Measurements from ENCODE around the gene FOXJ1. TPM values are rescaled to one million over a fixed set of nuclear protein-coding genes. Genes with fewer than 3 reads are reported as not detected.

The FOXJ1 gene
- total RNA-seq, 1 donor from 2014 or later: 2.1 TPM

DNA sequence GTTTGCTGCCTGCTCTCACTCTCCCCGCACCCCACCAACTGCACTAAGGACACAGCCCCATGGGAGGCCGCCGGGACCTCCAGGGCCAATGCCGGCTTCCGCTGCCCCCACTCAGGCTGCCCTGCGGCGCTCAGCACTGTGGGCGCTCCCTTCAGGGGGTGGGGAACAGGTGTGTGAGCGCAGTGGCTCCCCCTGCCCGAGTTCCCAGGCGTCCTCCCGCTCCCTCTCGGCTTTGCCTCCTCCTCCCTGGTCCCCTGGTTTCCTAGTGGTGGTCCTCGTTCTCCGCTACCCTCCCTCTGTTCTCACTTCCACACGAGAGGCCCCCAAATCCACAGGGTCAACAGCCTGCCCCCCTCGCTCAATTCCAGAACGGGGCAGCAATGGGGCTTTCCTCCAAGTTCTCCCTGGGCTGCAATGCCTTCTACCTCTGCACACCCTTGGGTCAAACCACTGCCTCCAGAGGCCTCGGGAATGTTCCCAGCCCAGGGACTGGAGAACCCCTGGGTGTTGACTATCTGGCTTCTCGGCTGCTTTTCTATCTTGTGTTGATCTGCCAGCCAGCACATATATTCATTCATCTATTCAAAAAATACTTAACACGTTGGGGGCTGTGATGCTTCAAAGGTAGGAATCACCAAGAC, 9.9 kb downstream of the FOXJ1 start:
- Mint-ChIP-seq H3K4me3 (ENCODE audit: unreplicated experiment) (no peak overlapping the region), H3K9me3 (ENCODE audit: unreplicated experiment) (no peaks in the 10 kb centered on the region), H3K4me1 (ENCODE audit: unreplicated experiment) (peaks cover 28% of the 10 kb centered on the region), H3K27me3 (ENCODE audit: unreplicated experiment) (peaks cover 14% of the 10 kb centered on the region), H3K27ac (ENCODE audit: unreplicated experiment) (no peak overlapping the region), H3K36me3 (ENCODE audit: low read depth, unreplicated experiment) (no peaks in the 10 kb centered on the region)
- DNase-seq (ENCODE audit: low spot score): no peak
- TF ChIP-seq, protein P1, sequence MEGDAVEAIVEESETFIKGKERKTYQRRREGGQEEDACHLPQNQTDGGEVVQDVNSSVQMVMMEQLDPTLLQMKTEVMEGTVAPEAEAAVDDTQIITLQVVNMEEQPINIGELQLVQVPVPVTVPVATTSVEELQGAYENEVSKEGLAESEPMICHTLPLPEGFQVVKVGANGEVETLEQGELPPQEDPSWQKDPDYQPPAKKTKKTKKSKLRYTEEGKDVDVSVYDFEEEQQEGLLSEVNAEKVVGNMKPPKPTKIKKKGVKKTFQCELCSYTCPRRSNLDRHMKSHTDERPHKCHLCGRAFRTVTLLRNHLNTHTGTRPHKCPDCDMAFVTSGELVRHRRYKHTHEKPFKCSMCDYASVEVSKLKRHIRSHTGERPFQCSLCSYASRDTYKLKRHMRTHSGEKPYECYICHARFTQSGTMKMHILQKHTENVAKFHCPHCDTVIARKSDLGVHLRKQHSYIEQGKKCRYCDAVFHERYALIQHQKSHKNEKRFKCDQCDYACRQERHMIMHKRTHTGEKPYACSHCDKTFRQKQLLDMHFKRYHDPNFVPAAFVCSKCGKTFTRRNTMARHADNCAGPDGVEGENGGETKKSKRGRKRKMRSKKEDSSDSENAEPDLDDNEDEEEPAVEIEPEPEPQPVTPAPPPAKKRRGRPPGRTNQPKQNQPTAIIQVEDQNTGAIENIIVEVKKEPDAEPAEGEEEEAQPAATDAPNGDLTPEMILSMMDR (IDR thresholded peaks at IDR 0.05; ENCODE audit: unreplicated experiment): no peak

DNA sequence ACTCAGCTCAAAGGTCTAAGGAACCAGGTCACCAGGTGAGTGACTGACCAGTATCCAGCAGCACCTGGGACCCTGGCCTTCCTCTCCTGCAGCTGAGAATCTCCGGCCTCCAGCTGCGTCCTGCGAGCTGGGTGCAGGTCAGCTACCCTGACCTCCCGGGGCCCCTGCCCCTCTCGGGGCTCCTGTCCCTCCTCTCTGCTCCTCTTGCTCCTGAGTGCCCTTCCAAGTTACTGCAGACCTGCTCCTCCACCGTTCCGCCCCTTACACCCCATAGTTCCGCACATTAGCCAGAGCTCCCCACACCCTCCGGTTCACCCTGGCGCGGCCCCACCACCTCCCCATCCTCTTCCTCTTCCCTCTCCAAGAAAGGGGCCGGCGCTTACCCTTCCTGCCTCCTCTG, 10.6 kb downstream of the FOXJ1 start:
- H3K4me3 Mint-ChIP-seq (ENCODE audit: unreplicated experiment): no peak overlapping the region
- no peak overlapping the region for H3K27ac Mint-ChIP-seq (ENCODE audit: unreplicated experiment)
- TF ChIP-seq, protein P1 (IDR thresholded peaks at IDR 0.05; ENCODE audit: unreplicated experiment): no peak
- H3K9me3 Mint-ChIP-seq (ENCODE audit: unreplicated experiment): no peaks in the 10 kb centered on the region
- DNase-seq (ENCODE audit: low spot score): no peak
- H3K27me3 Mint-ChIP-seq (ENCODE audit: unreplicated experiment): peaks cover 11% of the 10 kb centered on the region
- H3K36me3 Mint-ChIP-seq (ENCODE audit: low read depth, unreplicated experiment): no peaks in the 10 kb centered on the region
- H3K4me1 Mint-ChIP-seq (ENCODE audit: unreplicated experiment): peaks cover 28% of the 10 kb centered on the region

DNA sequence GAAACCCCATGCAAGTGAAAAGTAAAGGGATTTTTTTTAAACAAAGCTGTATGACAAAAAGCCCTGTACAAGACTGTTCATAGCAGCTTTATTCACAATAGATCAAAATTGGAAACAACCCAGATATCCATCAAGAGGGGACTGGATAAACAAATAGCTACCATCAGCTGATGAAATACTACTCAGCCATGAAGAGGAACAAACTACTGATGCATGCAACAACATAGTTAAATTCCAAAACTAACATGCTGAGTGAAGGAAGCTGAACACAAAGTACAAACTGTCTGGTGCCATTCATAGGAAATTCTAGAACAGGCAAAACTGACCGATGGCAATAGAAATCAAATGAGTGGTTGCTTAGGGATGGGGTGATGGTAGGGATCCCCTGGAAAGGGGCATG, 15.1 kb downstream of the FOXJ1 start:
- no peaks in the 10 kb centered on the region for H3K9me3 Mint-ChIP-seq (ENCODE audit: unreplicated experiment)
- H3K4me1 Mint-ChIP-seq (ENCODE audit: unreplicated experiment): peaks cover 25% of the 10 kb centered on the region
- H3K4me3 Mint-ChIP-seq (ENCODE audit: unreplicated experiment): no peak overlapping the region
- no peaks in the 10 kb centered on the region for H3K36me3 Mint-ChIP-seq (ENCODE audit: low read depth, unreplicated experiment)
- peaks cover 9% of the 10 kb centered on the region for H3K27me3 Mint-ChIP-seq (ENCODE audit: unreplicated experiment)
- TF ChIP-seq, protein P1 (IDR thresholded peaks at IDR 0.05; ENCODE audit: unreplicated experiment): no peak
- no peak overlapping the region for H3K27ac Mint-ChIP-seq (ENCODE audit: unreplicated experiment)
- DNase-seq (ENCODE audit: low spot score): no peak

DNA sequence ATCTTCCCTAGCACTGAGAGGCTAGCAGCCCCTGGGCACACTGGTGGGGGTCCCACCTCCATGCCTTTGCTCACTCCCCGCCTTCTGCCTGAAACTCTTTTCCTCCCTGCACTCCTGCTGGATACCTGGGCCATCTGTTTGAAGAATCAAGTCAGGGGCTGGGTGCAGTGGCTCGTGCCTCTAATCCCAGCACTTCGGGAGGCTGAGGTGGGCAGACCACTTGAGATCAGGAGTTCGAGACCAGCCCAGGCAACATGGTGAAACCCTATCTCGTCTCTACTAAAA, 15.7 kb downstream of the FOXJ1 start:
- Mint-ChIP-seq H3K27ac (ENCODE audit: unreplicated experiment) (no peak overlapping the region), H3K36me3 (ENCODE audit: low read depth, unreplicated experiment) (no peaks in the 10 kb centered on the region), H3K9me3 (ENCODE audit: unreplicated experiment) (no peaks in the 10 kb centered on the region), H3K4me1 (ENCODE audit: unreplicated experiment) (peaks cover 22% of the 10 kb centered on the region), H3K27me3 (ENCODE audit: unreplicated experiment) (peaks cover 10% of the 10 kb centered on the region), H3K4me3 (ENCODE audit: unreplicated experiment) (no peak overlapping the region)
- TF ChIP-seq, protein P1 (IDR thresholded peaks at IDR 0.05; ENCODE audit: unreplicated experiment): no peak
- DNase-seq (ENCODE audit: low spot score): no peak

DNA sequence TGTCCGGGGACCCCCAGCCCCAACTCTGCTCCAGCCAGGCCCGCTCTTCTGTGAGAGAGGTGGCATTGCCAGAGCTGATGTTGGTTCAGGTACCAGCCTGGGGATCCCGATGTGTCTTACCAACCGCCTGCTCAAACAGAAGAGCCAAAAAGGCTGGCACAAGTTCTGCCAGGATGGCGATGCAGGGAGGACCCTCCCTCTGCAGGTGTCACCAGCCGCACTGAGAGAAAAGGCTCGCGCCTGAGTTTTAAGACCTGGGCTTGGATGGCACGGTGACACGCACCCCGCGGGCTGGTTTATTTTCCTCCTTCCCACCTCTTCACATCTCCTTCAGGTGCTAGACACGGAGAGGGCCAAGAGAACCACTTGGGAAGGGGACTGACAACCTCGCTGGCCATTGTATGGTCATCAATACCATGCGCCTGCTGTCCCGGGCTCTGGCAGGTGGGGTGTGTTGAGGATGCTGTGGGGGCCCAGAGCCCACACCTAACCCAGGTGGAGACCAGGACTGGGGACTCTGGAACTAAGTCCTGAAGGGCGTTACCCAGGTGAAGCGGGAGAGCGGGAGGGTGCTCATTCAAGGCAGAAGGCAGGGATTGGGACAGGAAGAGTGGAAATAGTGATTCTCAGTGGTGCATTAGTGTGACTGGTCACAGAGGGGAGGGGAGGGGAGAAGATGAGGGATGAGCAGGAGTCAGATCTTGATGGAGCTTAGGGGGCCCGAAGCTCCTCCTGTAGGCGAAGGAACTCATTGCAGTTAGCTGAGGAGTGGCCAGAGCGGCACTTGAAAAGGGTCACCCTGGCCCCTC, 16.3 kb downstream of the FOXJ1 start:
- H3K4me1 Mint-ChIP-seq (ENCODE audit: unreplicated experiment): peaks cover 22% of the 10 kb centered on the region
- no peak for DNase-seq (ENCODE audit: low spot score)
- H3K36me3 Mint-ChIP-seq (ENCODE audit: low read depth, unreplicated experiment): no peaks in the 10 kb centered on the region
- no peak overlapping the region for H3K27ac Mint-ChIP-seq (ENCODE audit: unreplicated experiment)
- no peaks in the 10 kb centered on the region for H3K9me3 Mint-ChIP-seq (ENCODE audit: unreplicated experiment)
- H3K4me3 Mint-ChIP-seq (ENCODE audit: unreplicated experiment): no peak overlapping the region
- H3K27me3 Mint-ChIP-seq (ENCODE audit: unreplicated experiment): peaks cover 9% of the 10 kb centered on the region
- TF ChIP-seq, protein P1 (IDR thresholded peaks at IDR 0.05; ENCODE audit: unreplicated experiment): no peak
